HG02943 (cell line): ENCODE results near the gene MDC1.

ENCODE experiments used
- ATAC-seq: cut with Tn5 transposase; IDR thresholded peaks from one replicate; pipeline ENCODE4 v1.9.1; 2021; ENCODE audit warnings: mild to moderate bottlenecking, low read depth, moderate library complexity; ENCODE audit not compliant: unreplicated experiment

MDC1 gene

DNA sequence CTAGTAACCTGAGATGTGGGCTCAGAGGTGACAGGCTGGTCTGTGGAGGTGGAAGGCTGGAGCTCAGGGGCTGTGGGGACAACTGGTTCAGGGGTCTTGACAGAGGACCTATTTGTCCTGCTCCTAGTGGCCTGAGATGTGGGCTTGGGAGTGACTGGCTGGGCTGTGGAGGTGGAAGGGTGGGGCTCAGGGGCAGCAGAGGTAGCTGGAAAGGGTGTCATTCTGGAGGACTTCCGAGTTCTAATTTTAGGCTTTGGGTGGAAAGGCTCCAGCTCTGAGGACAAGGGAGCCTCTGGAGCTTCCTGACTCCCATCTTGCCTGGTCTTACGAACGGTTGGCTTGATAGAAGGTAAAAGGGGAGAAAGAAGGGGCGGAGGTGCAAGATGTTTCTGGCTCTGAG is 11.5 kb downstream of the MDC1 start:
- no peak for ATAC-seq

DNA sequence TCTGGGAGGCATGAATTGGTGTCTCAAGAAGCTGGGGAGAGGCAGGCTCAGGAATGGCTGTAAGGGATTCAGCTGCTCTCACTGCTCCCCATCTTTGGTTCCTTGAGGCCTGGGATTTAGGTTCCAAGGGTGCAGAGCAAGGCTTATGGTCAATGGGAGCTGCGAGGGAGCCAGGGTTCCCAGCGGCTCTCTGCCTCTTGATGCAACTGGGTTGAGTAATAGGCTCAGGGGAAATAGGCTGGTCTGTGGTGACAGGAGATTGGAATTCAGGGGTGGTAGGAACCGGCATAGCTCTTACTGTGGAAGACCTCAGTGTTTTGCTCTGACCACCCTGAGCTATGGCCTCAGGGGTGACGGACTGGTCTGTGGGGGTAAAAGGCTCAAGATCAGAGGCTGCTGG is 13.3 kb downstream of the MDC1 start:
- no peak for ATAC-seq

DNA sequence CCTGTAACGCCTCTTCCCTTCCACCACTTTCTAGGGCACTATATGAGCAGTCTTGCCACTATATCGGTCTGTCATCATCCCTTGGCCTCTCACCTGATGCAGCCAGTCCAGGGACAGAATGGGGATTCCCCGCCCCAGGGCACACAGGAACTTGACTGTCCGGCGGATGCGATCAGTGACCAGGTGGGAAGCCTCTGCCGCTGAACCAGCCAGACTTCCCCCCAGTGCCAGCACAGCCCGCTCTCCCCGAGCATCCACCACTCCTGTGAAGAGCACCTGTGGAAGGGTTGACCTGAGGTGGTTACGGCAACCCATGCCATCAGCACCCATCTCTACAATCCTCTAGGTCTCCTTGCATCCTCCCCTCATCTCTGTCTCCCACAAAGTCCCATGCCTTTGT is 14.1 kb downstream of the MDC1 start:
- no peak for ATAC-seq

DNA sequence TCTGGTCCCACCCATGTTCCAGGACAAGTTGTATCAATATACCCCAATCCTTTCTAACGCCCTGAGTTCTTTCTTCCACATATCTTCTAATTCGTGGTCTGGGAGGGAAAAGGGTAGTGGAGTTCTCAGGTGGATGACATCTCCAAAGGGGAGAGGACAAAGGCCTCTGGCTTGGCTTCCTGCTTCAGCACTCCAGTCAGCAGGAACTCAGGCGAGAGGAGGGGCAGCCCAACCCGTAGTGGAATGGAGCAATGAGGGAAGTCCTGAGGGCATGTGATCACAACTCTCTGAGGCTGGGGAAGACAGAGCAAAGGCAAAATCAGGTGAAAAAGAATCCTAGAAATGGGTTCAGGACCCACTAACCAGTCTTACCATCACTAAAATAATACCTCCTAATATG is 16.7 kb downstream of the MDC1 start:
- ATAC-seq: no peak

DNA sequence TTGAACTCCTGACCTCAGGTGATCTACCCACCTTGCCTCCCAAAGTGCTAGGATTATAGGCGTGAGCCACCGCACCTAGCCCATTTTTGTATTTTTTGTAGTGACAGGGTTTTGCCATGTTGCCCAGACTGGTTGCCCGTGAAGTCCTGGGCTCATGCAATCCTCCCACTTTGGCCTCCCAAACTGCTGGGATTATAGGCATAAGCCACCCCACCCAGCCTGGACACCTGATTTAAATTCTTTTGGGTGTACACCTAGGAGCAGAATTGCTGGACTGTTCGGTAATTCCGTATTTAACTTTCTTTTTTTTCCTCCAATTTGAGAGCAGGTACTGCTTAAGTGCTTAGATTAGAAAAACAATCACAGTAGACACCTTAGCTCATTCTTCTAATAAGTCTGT is 20.6 kb downstream of the MDC1 start:
- ATAC-seq: no peak

DNA sequence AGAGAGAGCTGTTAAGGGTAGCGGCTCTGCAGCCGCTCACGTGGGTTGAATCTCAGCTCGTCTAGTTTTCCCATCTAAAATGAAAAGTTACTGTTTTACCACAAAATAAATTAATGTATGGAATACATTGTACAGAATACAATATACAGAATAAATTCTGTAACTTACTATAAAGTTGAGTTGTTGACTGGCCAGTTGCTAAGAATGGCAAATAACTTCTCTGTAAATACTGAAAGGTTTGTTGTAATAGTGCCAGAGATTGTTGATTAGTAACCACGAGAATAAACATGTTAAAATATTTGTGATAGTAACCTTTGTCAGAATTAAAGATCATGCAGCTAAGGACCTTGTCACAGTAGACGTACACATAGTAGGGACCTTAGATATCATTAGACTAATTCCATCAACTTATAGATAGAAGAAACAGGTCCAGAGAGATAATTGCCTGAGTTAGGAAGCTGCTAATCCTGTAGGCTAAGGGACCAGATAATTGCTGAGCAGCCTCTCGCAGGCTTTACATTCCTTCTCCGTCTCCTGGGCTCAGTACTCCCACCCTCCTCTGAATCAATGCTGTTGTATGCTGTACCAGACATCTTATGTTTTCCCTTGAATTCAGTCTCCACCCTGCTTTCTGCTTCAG is 25.8 kb downstream of the MDC1 start:
- ATAC-seq: no peak

DNA sequence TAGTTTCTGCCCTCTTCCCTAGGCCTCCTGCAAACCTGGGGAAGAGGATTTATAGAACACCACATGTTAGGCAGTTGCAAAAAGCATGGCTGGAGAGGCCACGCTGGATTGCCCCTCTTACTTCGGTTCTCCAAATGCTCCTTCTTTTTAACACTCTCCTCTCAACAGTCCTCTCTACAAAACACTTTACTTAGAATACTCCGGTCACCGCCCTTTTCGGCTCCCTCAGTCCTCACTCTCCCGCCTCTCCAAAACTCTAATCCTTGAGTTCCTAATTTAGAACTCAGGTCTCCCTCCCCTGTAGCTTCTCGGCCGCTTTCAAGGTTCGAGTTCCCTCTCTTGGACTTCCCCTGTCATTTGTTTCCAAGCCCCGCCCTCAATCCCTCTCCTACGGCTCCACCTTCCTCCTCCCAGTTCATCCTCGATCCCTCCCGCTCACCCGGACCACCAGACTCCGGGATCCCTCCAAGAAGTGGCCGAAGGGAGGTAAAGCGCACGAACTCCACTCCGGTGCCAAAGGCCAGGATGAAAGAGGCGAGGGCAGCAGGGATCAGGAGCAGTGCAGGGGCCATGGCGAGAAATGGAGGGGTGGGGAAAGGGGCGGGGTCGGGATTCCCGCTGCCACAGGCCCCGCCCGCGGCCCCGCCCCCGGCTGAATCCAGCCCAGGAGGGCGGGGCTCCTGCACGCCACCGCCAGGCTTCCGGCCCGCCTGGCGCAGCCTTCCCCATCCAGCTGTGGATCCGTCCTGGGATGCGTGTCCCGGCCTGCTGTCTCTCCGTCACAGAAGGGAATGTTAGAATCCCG is 26.5 kb downstream of the MDC1 start, which contains the start of gene NRM:
TSS of gene NRM (minus strand) at position 582 of the 805 bp plus-strand sequence. CDS start at position 572, 10 bp downstream.
- ATAC-seq: no peak

DNA sequence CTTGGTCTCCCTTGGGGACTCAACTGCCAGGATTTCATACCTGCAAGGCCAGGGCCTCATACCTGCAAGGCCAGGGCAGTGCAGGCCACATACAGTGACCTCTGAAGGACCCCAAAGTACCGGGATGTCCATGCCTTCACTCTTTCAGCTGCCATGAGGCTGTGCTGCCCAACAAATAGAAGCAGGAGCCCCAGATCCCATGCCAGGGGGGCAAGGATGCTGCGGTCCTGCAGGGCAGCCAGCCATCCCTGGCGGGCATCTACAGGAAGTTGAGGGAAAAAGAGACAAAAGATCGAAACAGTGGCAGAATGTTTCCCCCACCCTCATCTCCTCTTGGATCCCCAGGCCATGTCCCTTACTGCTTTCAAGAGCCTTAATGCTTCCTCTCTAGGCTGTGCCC is 27.1 kb downstream of the MDC1 start:
- no peak for ATAC-seq

DNA sequence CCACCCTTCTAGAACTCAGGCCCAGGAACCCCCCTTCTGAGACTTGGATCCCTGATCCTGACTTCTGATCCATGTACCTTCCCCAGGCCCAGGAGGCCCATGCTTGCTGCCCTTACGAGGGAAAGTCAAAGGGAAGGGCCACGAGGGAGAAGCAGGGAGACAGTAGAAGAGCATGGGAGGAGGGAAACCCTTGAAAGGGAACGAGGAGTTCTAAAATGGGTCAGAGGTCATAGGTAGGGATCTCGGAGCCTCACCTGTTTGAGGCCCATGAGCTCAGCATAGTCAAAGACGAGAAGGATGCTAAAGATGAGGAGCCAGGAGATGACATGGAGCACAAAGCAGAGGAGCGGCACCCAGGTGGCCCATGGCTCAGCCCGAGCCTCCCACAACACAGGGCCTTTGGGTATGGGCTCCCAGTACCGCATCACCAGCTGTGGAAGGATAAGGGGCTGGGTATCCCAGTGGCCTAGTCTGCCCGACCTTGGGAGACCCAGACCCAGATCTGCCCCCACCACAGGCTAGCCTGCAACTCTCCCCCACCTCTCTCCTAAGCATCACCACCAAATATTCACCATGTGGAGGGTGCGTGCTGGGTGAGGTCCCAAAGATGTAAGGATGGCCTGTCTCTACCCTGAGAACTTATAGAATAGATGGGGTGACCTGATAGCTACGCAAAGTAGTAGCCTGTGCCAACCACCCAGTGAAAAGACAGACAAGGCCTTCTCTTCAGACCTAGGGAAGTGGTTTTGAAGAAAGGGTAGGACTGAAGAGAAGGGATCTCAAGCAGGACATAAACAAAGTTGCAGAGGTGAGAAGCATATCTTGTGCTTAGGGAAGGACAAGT is 27.8 kb downstream of the MDC1 start:
- ATAC-seq: no peak

DNA sequence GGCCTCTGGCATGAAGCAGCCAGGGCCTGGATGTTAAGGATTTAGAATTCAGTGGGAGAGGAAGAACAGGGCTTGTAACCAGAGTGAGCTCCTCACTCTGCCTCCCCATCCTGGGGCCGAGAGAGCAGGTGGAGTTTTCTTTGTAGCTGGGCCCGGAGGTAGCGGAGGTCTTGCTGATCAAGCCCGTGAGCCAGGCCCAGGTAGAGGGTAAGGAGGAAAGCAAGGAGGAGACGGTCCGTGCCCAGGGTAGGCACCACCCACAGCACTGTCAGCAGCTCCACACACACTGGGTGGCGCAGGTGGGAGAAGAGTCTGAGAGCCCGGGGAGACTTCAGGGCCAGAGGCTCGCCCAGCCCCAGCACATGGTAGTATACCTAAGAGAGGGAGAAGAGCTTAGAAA is 28.5 kb downstream of the MDC1 start:
- ATAC-seq: no peak

DNA sequence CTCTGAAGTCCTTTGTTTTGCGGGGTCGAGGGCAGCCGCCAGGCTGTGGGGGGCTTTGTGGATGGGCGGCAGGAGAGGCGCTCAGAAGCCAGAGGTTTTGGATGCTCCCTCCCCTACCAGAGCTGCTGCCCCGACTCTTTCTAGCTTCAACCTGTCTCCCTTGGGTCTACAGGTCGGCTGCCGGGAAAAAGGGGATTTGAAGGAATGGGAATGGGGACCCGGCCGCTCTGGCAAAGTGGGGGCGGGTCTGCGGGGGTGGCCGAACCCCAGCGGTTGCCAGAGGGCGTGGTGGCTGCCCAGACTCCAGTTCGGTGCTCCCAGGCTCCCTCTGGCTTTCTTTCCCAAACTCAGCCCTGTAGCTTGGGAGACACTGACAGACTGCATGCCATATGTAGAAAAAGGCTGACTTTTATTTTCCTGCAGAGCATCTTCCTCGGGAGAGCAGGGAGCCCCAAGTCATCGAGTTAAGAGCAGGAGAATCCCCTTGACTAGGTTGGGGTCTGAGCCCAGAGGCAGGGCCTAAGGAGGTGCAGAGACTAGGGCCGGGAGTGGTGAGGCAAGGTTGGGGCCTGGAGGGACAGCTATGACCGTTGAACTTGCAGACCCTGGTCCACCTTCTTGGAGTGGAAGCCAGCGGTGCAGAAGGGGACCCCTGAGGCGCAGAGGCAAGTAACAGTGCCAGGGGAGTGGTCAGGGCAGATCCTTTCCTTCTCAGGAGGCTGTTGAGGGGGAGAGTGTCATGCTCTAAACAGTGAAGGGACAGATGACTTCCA is 29.2 kb downstream of the MDC1 start:
- ATAC-seq: no peak

DNA sequence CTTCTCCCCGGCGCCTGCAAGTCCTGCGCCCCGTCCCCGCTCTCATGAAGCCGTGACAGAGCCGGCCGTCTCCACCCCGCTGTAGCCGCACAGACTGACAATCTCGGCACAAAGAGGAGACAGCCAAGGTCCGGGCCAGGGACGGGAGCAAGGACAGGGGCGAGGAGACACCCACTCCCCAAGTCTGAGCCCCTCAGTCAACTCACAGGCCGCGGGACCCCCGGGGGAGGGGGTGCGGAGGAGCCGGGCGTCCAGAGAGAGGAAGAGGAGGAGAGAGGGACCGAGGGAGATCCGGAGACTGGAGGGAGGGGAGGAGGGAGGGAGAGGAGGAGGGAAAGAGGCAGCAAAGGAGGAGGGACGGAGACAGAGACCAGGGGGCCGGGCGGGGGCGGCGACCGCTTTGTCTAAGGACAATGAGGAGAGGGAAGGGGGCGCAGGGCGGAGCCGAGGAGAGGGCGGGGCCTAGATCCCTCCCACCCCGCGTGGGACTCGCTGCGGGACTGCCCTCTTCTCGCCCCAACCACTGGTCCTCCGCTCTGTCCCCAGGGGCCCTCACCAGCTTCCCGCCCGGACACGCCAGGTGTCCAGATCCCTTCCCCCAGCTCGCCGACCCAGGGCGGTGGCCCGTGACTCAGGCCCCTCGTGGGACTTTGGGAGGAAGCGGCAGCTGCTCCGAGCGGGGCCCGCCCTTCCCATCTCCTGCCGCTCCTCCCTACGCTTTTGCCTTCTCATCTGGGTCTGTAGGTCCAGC is 30.0 kb downstream of the MDC1 start:
- peak; percentile 41 for ATAC-seq

DNA sequence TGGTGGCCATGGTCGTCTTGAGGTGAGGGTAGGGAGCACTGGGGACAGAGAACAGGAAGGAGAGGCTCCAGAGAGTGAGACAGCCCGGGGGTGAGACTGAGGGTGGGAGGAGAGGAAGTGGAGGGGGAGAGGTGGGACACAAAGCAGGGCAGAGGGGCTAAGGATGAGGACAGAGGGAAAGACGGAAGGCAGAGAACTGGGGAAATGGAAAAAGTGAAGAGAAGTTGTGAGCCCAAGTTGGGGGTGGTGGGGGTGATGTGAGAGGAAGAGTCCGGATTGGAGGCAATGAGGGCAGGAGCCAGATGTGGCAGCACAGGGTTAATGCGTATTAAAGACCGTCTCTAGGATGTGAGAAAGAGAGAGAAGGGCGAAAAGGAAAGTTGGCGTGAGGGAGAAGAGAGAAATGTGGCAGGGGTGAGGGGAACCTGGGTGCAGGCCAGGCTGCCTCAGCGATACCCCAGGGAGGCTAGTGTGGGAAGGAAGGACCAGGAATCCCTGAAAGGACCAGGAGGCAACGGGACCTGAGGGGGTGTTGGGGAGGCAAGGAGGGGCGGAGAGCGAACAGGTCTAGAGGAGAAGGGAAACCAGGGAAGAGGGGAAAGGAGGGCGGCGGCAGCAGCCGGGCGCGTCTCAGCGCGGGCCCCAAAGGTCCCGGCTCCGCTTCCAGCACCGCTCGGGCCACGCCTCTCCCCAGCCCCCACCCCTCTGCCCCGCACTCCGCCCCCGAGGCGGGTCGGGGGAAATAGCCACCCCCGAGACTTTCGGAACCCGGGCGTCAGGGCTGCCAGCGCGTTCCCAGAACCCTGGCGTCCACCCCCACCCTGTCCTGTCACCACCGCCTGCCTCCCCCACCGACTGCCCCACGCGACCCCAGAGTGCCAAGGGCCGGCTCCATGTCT is 30.8 kb downstream of the MDC1 start, which contains the start of gene PPP1R18:
TSS of gene PPP1R18 (minus strand) at position 637 of the 899 bp plus-strand sequence. CDS start at position 10, 627 bp downstream.
- no peak for ATAC-seq

DNA sequence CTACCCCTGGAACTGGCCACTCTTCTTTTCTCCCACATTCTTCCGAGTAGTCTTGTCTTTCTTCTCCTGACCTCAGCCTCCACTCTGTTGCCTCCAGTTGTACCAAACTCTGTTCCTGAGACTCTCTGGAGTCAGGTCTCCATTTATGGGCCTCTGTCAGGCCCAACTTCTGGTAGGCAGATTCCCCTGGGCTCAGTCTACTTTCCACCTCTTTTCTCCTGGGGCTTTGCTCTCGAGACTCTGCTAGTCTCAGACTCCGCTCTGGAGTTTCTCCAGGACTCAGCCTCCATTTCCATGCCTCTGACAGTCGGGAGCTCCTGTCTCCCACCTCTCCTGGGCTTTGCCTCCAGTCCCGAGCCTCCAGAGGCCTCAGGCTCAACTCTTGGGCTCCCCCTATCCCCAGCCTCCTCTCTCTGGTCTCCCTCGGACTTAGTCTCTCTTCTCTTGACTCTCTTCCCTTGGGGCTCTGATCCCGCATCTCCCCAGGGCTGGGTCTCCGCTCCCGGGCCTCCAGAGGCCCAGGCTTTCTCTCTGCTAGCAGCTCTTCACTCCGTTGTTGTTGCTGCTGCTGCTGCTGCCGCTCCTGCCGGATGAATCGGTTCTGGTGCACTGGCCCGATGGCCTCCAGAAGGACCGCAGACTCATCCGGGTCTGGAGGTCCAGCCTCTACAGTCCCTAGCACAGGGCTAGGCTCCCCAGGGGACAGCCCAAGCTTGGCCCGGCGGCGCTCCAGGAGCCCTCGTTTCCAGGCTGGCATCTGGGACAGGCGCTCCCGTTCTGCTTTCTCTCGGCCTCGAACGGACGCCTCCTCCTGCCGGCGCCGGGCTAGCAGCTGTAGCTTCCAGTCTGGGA is 31.7 kb downstream of the MDC1 start:
- no peak for ATAC-seq

DNA sequence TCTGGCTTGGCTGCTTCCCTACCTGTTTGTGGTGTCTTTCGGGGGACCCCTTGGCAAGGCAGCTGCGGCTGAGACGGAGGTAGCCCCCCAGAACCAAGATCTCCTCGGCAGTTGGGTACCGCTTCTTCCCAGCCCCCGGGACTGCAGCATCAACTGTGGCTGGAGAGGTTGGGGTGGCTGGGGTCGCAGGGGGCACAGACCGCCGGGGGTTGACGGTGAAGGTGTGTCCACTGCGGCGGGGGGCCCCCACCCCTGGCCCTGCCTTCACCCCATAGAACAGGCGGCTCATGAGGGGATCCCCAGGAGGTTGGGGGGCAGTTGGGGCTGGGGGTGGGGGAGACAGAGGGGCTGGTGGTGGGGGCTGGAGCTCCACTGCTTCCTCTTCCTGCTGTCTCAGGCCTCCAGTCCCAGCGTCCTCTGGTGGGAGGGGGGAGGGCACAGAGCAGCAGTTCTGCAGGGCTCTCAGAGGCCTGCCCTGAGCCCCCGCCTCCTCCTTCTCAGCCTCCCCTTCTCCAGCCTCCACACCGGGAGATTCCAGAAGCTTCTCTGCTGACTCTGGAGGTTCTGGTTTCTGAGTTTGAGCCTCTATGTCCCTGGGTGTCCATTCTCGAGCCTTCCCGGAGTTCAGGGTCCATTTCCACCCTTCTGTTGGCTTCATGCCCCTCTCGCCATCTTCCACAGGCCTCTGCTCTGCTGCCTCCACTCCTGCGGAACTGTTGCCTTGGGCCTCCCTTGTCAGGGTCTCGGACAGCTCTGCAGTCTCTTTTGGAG is 32.5 kb downstream of the MDC1 start:
- no peak for ATAC-seq

DNA sequence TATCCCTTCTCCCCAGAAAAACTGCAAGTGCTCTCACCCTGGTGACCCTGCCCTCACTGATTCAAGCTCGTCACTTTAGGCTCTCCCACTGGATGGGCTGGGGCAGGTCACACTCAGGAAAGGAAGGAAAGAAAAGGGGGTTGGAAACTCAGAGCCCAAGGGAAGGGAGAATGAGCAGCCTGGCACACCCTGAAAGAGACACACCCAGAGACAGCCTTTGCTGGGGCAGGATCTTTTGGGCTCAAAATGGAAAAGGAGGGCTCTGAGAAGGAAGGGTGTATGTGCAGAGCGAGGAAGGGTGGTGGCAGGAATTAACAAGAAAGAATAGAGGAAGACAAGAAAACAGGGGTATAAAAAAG is 33.1 kb downstream of the MDC1 start:
- ATAC-seq: no peak
